Ishikawa (cell line): ENCODE results near the gene COL13A1.

Experiments used
- CEBPB ChIP-seq: IDR thresholded peaks from 2 replicates; pipeline ENCODE4 v1.6.1; 2012
- CREB1 ChIP-seq: IDR thresholded peaks from 2 replicates; pipeline ENCODE4 v1.6.1; 2012; ENCODE audit warnings: low read depth
- EGR1 ChIP-seq: IDR thresholded peaks from 2 replicates; pipeline ENCODE4 v1.6.1; 2012
- EP300 ChIP-seq: IDR thresholded peaks from 2 replicates; pipeline ENCODE4 v1.6.1; 2012; ENCODE audit warnings: borderline replicate concordance
- FOXM1 ChIP-seq: IDR thresholded peaks from 2 replicates; pipeline ENCODE4 v1.6.1; 2012; ENCODE audit warnings: low read depth, borderline replicate concordance
- NFIC ChIP-seq: IDR thresholded peaks from 2 replicates; pipeline ENCODE4 v1.6.1; 2012
- RAD21 ChIP-seq: IDR thresholded peaks from 2 replicates; pipeline ENCODE4 v1.6.1; 2012; ENCODE audit warnings: low read depth
- TCF12 ChIP-seq: IDR thresholded peaks from 2 replicates; pipeline ENCODE4 v1.6.1; 2012; ENCODE audit warnings: low read depth
- TEAD4 ChIP-seq: IDR thresholded peaks from 2 replicates; pipeline ENCODE4 v1.6.1; 2012
- YY1 ChIP-seq: IDR thresholded peaks from 2 replicates; pipeline ENCODE4 v1.6.1; 2012; ENCODE audit warnings: low read depth
- TF ChIP-seq, protein P1 (sequence below): IDR thresholded peaks from 2 replicates; pipeline ENCODE4 v1.6.1; 2012; ENCODE audit warnings: low read depth, mild to moderate bottlenecking
- TF ChIP-seq, protein P2 (sequence below): IDR thresholded peaks from 2 replicates; pipeline ENCODE4 v1.6.1; 2012
- TF ChIP-seq, protein P3 (sequence below): IDR thresholded peaks from 2 replicates; pipeline ENCODE4 v1.6.1; 2012

DNA sequence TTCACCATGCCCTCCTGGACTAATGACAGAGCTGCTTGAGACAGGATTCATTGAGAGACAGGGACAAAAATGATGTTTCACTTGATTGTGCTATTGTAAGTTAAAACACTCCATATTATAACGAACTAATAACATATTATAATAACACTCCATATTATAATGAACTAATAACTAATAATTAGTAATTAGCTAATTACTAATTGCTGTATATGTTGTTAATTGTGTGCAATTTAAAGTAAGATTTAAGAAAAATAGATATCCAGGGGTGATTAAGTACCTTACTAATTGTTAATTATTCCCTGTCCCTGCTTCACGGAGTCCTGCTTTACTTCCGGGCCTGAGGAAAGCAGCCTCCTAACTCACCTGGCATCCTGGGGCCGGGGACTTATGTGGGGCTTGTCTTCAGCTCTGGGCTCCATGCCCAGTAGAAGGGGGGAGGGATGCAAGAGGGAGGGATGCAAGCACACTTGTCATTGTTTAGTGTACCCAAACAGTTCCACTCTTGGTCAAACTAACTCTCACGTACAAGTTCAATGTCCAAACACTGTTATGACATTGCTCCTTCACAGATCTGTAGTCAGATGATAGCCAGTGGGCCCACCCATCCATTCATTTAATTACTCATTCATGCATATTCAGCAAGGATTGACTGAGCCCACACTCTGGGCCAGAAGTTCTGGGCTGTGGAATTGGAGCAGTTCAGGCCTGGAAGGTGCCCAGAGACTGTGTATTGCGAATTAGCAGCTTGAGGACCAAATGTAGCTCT lies 53.8 kb downstream of the COL13A1 start:
- TF ChIP-seq TCF12: no peak
- TF ChIP-seq CREB1: no peak
- no peak for TF ChIP-seq YY1
- no peak for TF ChIP-seq CEBPB
- no peak for TF ChIP-seq EP300
- TF ChIP-seq EGR1: no peak
- TF ChIP-seq, protein P1, sequence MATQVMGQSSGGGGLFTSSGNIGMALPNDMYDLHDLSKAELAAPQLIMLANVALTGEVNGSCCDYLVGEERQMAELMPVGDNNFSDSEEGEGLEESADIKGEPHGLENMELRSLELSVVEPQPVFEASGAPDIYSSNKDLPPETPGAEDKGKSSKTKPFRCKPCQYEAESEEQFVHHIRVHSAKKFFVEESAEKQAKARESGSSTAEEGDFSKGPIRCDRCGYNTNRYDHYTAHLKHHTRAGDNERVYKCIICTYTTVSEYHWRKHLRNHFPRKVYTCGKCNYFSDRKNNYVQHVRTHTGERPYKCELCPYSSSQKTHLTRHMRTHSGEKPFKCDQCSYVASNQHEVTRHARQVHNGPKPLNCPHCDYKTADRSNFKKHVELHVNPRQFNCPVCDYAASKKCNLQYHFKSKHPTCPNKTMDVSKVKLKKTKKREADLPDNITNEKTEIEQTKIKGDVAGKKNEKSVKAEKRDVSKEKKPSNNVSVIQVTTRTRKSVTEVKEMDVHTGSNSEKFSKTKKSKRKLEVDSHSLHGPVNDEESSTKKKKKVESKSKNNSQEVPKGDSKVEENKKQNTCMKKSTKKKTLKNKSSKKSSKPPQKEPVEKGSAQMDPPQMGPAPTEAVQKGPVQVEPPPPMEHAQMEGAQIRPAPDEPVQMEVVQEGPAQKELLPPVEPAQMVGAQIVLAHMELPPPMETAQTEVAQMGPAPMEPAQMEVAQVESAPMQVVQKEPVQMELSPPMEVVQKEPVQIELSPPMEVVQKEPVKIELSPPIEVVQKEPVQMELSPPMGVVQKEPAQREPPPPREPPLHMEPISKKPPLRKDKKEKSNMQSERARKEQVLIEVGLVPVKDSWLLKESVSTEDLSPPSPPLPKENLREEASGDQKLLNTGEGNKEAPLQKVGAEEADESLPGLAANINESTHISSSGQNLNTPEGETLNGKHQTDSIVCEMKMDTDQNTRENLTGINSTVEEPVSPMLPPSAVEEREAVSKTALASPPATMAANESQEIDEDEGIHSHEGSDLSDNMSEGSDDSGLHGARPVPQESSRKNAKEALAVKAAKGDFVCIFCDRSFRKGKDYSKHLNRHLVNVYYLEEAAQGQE: no peak
- no peak for TF ChIP-seq RAD21
- TF ChIP-seq NFIC: no peak
- no peak for TF ChIP-seq FOXM1
- TF ChIP-seq, protein P2, sequence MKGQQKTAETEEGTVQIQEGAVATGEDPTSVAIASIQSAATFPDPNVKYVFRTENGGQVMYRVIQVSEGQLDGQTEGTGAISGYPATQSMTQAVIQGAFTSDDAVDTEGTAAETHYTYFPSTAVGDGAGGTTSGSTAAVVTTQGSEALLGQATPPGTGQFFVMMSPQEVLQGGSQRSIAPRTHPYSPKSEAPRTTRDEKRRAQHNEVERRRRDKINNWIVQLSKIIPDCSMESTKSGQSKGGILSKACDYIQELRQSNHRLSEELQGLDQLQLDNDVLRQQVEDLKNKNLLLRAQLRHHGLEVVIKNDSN: no peak
- TF ChIP-seq, protein P3, sequence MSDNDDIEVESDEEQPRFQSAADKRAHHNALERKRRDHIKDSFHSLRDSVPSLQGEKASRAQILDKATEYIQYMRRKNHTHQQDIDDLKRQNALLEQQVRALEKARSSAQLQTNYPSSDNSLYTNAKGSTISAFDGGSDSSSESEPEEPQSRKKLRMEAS: no peak
- TF ChIP-seq TEAD4: no peak
